ENCODE measurements around the gene ZDHHC11B. TPM values are rescaled to one million over a fixed set of nuclear protein-coding genes. Genes with fewer than 3 reads are reported as not detected.
"Not testable (repeated sequence)": the region's sequence is repeated elsewhere in the genome, so short reads cannot be mapped to it uniquely, and the experiment has no call there.

Gene ZDHHC11B
- polyA plus RNA-seq, 3 donors, result 4.3 to 5.4 (median 4.4) TPM

DNA sequence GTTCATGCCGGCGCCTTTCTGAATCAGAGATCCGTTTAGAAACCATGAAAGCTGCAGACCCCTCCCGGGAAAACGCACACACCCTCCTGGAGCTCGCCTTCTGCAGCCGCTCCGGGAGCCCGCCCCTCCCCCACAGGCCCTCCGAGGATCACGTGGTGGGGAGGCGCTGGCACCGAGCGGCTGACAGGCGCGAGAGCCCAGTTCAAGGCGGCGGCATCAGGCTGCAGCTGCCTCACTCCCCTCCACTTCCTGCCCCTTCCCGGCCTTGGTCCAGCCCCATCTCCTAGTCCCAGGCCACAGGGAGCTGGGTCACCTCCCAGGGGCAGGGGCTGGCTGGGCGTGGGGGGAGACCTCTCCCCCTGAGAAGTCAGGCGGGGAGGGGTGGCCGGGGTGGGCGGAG lies 93.5 kb downstream of the ZDHHC11B start:
- DNase-seq (ENCODE audit: low read depth in 3 of 3, low spot score in 2 of 3), result not testable (repeated sequence)

DNA sequence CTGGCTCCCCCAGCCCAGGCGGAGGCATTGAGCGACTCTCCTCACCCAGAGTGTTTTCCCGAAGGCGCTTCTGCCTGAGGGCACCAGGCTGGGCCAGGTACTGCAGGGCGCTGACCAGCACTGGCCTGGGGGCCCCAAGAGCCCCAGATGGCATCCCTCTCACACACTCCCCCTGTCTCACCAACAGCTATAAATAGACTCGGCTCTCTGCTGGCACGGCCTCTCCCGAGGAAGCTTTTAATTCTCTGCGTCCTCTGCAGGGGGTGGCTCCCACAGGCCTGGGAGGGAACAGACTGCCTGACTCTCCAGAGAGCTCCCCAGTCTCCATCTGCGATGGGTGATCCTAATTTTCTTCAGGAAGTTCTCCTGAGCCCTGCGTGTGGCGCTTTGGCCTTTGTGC lies 94.2 kb downstream of the ZDHHC11B start:
- not testable (repeated sequence) for DNase-seq (ENCODE audit: low read depth in 3 of 3, low spot score in 2 of 3)

DNA sequence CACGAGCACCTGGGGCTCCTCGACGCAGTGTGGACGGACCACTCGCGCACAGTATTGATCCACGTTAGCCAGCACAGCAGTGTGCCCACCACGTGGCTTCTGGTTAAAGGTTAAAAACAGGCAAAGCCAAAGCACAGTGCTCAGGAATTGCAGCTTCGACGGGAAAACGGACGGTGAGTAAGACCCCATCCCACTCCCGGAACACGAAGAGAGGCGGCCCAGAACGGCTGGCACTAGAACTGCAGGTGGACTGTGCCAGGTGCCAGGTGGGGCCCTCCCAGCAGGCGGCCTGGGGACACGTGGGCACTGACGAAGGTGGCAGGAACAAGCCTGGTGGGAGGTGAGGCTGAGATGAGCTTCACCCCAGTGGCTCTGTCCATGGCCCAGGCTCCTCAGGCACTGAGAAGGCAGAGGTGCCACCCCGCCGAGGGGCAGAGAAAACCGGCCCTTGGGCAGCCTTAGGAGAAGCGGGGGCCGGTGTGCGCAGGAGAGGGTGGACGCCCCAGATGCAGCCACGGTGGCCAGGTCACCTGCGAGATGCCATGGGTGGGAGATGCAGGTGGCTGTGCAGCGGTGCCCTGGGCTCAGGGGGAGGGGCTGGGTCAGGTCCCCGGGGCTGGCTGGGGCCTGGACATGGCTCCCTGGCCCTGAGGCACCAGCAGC lies 96.0 kb downstream of the ZDHHC11B start:
- not testable (repeated sequence) for DNase-seq (ENCODE audit: low read depth in 3 of 3, low spot score in 2 of 3)

DNA sequence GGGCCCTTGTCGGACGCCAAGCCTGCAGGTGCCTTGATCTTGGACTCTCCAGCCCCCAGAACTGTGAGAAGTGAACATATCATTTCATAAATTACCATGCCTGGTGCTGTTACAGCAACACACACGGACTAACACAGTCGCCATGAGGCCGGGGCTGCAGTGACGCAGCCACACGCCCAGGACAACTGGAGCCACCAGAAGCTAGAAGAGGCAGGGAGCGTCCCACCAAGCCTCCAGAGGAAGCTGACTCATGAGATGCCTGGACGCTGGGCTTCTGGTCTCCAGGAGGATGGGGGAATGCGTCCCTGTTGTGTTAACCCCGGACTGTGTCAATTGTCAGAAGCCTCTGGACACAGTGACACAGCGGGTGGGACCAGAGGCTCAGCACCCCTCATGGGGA lies 97.6 kb downstream of the ZDHHC11B start:
- not testable (repeated sequence) for DNase-seq (ENCODE audit: low read depth in 3 of 3, low spot score in 2 of 3)

DNA sequence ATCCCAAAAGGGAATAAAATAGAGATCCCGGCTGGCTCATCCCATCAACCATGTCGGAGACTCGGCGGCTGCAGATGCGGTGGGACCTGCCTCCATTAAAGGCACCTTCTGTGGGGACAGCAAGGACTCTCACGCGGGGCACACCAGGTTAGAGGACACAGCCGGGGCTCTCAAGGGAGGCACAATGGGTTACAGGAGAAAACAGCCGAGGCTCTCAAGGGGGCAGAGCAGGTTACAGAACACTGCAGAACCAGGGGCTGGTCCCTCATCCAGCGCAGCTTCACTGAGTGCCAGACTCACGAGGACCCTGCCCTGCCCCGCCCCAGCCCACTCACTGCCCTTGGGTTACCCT lies 98.4 kb downstream of the ZDHHC11B start:
- not testable (repeated sequence) for DNase-seq (ENCODE audit: low read depth in 3 of 3, low spot score in 2 of 3)

DNA sequence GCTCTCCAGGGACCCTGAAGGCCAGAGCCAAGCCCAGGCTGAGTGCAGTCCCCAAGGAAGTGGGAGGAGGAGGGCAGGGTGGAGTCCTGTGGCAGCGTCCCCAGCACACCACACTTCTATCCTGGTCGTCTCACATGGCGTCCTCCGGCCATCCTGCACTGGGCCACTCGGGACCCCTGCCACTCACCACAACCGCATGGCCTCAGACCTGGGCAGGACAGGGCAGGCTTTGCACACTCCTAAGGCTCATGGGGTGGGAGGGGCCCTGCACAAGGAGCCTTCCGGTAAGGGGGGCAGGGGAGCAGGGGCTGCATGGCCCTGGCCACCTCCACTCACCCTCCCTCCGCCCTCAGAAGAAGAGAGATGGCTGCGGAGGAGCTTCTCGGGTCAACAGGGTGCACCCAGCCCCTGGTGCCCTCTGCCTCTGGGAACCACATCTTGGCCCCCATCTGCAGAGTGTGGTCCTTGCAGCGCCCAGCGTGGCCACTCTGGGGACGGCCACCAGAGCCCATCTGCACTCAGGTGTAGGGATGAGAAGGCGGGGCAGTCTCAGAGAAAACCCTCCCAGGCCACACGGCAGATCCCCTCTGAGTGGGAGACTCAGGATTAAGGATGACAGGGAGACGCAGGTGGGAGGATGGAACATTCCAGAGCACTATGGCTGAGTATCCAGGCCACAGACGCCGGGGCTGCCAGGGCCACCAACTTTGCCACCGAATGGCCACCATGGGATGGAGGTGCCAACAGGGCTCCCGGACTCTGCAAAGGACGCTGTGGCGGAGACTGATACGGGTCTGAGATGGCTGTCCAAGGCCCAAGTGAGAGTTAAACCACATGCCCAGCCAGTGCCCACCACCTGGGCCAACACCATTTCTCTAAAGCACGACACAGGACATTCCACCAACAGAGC lies 99.0 kb downstream of the ZDHHC11B start:
- no peak for DNase-seq (ENCODE audit: low read depth in 3 of 3, low spot score in 2 of 3)

DNA sequence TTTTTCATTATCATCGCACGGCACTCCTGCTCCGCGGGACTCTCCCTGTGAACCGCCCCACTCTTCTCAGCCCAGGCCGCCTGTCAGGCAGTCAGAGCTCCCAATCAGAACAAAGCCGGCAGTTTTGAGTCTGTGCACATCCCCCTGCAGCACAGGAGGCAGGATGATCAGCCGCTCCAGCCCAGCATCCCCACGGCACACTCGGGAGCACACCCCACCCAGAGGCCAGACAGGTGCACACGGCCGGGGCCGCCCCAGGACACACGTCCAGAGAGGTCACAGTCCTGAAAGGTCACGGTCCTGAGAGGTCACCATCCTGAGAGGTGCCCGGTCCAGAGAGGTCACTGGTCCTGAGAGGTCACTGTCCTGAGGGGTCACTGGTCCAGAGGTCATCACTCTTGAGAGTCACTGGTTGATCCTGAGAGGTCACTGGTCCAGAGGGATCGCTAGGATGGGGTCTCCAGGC lies 99.7 kb downstream of the ZDHHC11B start:
- no peak for DNase-seq (ENCODE audit: low read depth in 3 of 3, low spot score in 2 of 3)

DNA sequence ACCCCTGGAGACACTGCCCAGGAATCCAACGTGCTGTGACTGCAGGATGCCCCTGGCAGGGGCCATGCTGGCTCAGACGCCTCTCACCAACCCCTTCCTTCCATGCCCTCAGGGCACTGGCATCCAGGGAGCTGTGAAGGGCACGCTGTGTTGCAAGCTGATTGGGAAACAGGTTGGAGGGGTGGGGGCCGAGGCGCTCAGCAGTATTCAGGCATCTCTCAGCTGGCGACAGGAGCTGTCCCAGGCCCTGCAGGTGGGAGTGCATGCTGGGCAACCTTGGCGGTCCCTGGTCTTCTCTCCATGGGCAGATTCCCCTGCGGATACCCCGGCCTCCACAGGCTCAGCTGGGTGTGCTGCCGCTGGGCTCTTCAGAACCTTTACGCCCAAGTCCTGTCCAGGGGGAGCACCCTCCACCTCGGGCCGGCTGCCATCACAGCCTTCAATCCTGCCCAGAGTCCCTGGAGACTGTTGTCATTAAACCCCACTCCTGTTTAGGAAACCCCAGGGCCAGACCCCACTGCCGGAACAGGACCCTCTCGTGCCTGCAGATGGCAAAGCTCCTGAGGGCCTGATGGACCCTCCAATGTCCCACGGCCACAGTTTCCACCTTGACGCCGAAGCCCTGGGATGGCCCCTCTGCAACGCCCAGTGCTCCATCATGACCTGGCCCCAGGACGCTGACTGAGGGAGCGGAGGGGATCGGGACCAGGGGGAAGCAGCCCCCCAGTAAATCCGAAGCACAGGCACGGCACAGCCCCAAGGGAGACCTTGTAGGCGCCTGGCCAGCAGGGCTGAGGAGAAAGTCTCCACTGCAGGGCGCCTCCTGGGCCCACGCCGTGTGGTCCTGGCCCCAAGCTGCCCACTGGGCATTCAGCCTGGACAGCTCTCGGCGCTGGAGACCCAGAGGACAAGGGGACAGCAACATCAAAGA lies 100.7 kb downstream of the ZDHHC11B start:
- DNase-seq (ENCODE audit: low read depth in 3 of 3, low spot score in 2 of 3), result no peak

DNA sequence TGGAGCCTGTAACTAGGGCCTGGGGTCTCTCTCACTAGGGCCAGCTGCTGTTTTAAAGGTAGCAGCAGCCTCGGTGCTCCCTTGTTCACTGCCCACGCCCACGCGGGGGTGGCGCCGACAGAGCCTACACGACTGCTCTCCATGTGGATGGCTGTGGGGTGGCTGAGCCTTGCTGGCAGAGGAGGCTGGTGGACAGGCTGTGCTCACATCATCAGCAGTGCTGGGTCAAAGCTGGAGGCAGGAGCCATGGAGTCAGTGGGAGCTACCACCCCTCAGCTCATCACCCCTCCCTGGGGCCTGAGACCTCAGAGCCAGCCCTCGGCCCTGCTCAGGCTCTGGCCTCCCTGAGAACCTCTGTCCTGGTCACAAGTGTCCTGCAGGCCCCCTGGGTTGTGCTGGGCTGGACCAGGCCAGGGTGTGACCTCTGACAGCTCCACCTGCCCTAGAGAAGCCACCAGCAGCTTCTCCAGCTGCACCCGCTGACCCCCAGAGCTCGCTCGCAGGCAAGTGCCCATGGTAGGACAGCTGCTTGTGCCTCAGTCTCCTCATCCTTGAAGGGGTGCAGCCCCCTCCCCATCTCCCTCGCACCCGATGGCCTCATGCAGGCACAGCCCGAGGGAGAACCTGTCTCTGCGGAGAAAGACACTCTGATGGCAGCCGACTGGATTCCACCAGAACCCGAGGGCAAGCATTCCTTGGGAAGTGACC lies 101.7 kb downstream of the ZDHHC11B start:
- not testable (repeated sequence) for DNase-seq (ENCODE audit: low read depth in 3 of 3, low spot score in 2 of 3)

DNA sequence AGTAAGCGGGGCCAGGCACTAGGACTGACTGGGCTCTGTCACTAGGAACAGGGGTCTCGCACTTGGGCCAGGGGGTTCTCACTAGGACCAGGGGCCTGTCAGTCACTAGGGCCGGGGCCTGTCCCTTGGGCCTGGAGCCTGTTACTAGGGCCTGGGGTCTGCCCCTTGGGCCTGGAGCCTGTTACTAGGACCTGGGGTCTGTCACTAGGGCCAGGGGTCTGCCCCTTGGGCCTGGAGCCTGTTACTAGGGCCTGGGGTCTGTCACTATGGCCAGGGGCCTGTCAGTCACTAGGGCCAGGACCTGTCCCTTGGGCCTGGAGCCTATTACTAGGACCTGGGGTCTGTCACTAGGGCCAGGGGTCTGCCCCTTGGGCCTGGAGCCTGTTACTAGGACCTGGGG lies 102.3 kb downstream of the ZDHHC11B start:
- not testable (repeated sequence) for DNase-seq (ENCODE audit: low read depth in 3 of 3, low spot score in 2 of 3)

DNA sequence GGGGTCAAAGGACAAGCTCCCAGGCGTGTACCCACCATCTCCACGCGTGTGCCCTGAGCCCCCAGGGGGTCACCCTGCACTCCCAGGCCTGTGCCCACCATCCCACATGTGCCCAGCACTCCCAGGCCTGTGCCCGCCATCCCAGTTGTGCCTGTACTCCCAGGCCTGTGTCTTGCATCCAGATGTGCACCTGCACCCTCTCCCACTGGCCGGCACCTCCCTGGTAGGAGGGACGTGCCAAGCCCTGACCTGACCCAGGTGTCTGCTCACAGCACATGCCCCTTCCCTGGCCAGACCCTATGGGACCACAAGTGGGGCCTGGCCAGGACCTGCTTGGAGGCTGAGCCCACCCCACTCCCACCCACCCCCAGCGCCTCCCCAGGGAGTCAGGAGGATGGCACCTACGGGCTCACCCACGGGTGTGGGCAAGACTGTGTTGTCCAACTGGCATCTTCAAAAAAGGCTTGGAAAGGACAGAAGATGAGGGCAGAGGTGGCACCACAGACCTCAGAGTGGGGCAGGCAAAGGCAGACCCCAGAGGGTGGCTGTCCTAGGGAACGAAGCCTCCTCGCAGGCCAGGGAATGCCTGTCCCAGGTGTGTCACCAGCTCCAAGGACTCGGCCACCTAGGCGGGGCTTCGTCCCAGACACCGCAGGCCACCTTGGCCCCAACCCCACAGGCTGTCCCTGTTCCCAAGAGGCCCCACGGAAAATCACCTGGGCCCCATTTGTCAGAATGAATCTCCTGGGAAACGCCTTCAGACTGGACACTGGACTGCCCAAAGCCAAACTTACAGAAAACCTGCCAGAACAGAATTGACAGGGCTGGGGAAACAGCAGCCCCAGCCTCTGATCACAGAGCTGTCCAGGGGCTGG lies 103.0 kb downstream of the ZDHHC11B start:
- not testable (repeated sequence) for DNase-seq (ENCODE audit: low read depth in 3 of 3, low spot score in 2 of 3)

DNA sequence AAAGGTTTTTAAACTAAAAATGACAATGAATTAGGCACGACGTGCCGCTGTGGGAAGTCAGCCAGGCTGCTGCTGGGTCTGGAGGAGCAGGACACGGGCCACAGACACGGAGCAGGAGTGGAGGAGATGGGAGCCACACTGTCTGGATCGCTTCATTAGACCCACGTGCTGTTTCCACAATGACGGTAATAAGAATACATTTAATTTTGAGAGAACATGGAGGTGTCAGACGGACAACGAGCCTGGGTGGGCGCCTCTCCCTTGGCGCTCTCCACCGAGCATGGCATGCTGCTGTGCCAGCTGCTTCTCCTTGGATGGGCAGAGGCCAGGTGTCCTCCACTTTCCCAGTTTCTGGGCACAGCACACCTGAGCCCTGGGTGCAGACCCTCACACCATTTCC lies 103.7 kb downstream of the ZDHHC11B start:
- not testable (repeated sequence) for DNase-seq (ENCODE audit: low read depth in 3 of 3, low spot score in 2 of 3)

DNA sequence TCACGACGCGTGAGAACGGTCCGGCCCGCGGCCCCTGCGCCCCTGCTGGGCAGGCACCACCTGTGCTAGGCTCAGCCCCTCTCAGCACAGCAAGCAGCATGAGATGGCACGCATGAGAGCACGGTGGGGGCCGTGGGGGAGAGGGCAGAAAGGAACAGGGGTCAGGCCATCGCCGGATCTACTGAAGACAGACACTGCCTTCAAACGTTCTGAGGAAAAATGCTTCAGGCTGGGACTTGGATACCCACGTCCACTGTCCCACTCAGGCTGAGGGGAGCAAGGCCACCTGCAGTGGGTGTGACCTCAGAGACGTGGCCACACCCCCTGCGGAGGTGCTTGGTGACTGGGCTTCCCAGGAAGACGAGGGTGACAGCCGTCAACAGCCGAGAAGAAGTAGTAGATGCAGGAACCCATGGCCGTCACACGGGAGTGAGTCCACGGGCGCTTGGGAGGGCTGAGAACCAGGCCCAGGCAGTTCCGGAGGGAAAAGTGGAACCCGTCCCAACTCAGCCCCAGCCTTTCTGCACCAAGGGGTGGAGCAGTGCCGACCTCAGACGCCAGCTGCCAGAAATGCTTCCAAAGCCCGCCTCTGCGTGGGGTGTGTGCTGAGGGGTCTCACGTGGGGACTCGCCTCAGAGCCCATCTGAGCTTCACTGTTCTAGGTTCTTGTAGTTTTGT lies 104.3 kb downstream of the ZDHHC11B start:
- not testable (repeated sequence) for DNase-seq (ENCODE audit: low read depth in 3 of 3, low spot score in 2 of 3)

DNA sequence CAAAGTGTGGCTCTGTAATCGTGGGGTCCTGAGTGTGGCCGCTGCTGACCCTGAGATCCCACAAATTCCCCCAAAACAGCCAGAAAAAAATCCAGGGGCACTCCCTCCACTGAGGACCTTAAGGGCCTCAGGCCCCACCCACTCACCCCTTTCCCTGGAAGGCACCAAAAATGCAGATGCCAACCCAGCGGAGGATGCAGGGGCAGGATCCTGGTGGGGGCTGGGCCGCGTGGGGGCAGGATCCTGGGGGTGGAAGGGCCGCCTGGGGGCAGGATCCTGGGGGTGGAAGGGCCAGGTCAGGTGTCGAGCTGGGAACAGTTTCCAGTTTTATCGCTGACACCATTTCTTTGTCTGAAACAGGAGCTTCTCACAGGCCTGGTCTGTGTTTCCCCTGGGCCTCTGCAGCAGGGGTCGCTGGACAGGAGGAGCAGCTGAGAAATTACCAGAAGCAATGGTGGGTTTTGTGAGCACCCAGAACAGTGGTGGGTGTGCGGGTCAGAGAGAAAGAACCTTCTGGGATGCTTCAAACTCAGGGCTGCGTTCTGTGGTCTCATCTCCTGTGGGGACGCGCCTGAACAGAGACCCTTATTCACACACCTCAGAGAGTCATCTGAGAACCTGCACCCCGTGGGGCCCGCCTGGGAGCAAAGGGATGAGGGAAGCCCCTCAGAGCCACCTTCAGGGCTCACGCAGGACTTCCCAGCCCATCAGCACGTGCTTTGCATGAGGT lies 105.2 kb downstream of the ZDHHC11B start:
- DNase-seq (ENCODE audit: low read depth in 3 of 3, low spot score in 2 of 3), result not testable (repeated sequence)

DNA sequence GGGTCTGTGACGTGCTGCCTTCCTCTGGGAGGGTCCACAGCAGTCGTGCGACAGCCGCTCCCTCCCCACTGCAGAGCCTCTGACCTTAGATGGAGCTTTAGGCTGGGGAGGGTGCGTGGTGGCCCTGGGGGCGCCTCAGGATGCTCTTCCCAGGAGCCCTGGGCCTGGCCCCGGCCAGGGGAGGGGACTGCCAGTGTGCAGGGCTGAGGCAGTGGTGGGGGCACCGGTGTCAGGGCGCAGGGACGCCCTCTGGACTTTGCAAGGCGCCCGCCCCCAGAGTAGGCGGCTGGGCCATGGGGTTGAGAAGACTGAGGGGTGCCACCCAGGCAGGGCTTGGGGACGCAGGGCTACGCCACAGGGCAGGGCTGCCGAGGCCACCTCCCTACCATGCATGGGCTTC lies 106.0 kb downstream of the ZDHHC11B start:
- DNase-seq (ENCODE audit: low read depth in 3 of 3, low spot score in 2 of 3), result not testable (repeated sequence)

DNA sequence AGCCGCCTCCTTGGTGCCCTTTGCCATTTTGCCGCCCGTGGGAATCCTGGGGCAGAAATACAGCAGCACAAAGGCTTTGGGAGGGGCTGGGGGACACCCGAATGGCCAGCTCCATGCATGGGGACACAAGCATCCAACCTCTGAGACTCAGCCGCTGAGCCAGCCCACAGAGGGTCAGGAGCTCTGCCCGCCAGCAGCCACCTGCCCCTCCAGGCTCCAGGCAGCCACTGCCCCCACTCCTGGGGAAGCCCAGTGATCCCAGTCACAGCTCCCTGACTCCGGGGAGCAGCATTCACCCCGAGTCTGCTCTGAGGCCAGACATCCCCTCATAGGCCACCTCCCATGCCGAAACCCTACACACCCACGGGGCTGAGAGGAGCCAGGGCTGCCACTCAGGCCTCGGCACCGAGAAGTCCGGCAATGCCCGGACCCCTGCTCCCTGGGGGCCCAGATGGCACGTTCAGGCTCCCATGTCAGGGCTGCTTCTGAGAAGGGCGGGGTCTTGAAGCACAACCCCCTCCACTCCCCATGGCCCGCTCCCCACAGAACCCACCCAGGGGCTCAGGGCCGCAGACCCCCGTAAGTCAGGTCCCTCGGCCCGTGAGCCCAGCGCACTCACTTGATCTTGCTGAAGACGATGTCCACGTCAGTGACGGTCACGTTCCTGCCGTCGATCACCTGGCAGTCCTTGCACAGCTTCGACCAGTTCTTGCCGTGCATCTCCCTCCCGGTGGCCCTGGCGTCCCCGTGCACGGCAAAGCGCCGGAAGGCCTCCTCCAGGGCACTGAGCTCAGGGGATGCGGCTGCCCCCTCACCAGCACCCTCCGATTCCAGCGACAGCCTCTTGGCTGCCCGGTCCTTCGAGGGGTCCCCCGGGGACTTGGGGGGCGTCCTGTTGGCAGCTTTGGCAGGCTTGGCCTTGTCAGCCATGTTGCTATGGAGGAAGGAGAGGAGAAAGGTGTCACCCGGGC lies 107.1 kb downstream of the ZDHHC11B start:
- no peak for DNase-seq (ENCODE audit: low read depth in 3 of 3, low spot score in 2 of 3)

DNA sequence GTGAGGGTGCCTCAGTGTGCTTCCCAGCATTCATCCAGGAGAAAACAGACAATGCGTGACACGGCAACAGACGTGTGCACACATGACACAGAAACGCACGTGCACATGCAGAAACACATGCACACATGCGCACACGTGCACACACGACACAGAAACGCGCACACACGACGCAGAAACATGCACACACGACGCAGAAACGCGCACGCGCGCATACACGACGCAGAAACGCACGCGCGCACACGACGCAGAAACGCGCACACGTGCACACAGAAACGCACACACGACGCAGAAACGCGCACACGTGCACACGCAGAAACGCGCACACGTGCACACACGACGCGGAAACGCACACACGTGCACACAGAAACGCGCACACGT lies 107.8 kb downstream of the ZDHHC11B start:
- DNase-seq (ENCODE audit: low read depth in 3 of 3, low spot score in 2 of 3), result no peak
